NCI-H2107 (cell line): ENCODE results near the gene HNMT.
"Not testable (repeated sequence)": the region's sequence is repeated elsewhere in the genome, so short reads cannot be mapped to it uniquely, and the experiment has no call there.

Experiments used
- DNase-seq: peaks from one replicate; lab custom pipeline; 2025; lab: John Stamatoyannopoulos, UW

Gene HNMT

DNA sequence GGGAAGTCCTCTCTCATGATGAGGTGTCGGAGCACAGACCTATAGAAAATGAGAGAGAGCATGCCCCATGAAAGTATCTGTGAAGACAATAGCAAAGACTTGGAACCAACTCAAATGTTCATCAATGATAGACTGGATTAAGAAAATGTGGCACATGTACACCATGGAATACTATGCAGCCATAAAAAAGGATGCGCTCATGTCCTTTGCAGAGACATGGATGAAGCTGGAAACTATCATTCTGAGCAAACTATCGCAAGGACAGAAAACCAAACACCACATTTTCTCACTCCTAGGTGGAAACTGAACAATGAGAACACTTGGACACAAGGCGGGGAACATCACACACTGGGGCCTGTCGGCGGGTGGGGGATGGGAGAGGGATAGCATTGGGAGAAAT is 79.3 kb downstream of the HNMT start:
- DNase-seq: not testable (repeated sequence)

- no peak for DNase-seq
These were observed 94.2 kb downstream of the HNMT start for GRCh38 chr2:138058427-138058826.

DNA sequence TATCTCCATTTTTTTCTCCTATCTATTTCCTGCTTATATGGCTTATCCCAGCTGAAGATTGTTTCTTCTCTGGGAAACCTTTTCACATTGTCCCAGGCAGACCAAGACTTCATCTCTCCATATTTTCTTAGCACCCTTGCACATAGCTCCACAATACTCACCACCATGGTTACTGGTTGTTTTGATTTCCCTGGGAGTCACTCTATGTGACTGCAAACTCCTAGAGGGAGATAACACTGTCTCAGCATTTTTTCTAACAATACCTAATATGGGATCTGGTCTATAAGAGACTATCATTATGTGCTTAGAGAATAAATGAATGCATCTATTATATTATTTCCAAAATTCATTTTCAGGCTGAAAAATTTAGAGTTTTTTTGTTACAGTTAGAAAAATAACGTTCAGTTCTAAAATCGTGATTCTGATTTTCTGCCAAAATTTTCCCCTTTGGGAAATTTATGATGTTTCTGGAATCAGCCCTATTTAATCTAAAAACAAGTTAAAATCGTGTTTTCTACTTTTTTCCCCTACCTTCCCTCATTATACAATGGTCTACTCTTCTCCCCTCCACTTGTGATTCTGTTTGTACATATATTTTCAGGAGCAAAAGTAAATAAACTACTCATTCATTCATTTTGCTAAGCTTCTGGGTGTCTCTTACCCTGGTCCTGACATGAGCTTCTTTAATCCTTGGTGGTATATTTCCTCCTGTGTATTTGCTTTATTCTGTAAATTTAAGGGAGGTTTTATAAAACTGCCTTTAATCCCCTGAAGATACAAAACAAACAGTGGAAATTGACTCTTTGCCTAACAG is 95.4 kb downstream of the HNMT start:
- no peak for DNase-seq

GRCh38 chr2:138060301-138060635 is 96.0 kb downstream of the HNMT start:
- DNase-seq: no peak

DNA sequence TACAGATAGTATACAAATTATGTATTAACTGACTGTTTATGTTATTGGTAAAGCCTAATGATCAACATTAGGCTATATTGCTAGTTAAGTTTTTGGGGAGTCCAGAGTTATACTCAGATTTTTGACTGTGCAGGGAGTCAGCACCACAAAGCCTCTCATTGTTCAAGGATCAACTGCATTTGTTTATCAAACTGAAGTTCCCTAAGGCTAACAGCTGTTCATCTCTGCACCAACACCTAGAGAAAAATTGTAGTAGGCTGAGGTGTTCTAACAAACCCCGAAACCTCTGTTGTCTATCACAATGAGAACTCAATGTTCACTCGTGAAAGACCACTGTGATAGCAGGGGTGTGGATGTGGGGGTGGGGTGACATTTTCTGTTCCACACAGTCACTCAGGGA is 97.7 kb downstream of the HNMT start:
- DNase-seq: no peak

GRCh38 chr2:138063181-138063580 is 98.9 kb downstream of the HNMT start:
- DNase-seq: no peak
